ELR (cell line): ENCODE measurements around the gene CHST15.
"Not testable (repeated sequence)": the region's sequence is repeated elsewhere in the genome, so short reads cannot be mapped to it uniquely, and the experiment has no call there.

ENCODE experiments used
- DNase-seq: peaks from one replicate; pipeline ENCODE4 v3.0.0-alpha.2; 2015; ENCODE audit warnings: low read depth

The CHST15 gene

DNA sequence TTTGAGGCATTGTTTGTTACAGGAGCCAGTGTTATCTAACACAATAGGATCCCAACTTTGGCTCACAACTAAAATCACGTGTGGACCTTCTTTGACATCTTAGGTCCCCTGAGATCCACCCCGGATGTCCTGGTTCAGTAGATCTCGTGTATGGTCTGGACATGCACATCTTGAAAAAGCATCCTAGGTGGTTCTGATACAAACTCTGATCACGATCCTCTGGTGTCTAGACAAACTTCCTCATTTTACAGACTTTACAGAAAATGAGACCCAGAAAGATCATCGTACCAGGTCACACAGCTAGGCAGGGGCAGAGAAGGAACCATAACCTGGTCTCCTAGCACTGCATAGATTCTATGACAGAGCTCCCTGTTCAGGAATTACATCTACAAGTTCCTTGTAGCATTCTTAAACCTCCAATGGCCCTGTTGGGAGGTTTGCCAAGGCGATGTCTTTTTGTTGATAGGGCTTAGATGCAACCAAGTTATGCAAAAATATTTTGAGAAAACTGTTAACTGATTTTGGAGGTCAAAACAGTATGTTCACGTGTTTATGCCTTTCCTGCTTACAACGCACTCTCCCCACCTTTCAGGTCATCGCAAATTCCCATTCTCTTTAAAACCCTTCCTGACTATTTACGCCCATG is 30.8 kb upstream of the CHST15 start:
- DNase-seq: no peak

DNA sequence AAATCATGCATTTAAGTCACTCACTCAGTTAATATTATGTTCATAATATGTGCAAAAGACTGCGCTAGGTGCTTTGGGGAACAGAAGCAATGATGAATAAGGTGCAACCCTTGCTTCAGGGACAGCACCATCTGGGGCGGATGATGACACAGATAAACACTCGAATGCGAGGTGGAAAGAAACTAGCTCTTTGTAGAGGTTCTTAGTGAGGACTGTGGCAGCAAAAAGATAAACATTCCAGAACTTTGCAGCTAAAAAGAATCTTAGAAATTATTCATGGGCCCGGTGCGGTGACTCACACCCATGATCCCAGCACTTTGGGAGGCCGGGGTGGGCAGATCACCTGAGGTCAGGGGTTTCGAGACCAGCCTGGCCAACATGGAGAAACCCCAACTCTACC is 29.8 kb upstream of the CHST15 start:
- DNase-seq: peak; percentile 48

GRCh38 chr10:124122211-124122610 is 28.8 kb upstream of the CHST15 start:
- no peak for DNase-seq

DNA sequence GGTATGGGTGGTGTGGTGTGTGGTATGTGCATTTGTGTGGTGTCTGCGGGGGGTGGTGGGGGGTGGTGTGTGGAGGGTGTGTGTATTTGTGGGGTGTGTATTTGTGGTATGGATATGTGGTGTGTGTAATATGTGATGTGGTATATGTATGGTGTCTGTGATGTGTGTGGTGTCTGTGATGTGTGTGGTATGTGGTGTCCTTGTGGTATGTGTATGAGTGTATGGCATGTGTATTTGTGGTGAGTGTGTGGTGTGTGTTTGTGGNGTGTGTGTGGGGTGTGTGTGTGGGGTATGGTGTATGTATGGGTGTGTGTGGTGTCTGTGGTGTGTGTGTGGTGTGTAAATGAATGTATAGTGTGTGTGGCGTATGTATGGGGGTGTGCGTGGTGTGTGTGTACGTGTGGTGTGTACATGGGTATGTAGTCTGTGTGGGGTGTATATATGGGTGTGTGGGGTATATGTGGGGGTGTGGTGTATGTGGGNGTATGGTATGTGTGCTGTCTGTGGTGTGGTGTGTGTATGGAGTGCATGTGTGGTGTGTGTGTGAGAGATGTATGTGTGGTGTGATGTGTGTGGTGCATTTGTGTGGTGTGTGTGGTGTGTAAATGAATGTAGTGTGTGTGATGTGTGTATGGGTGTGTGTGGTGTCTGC is 27.1 kb upstream of the CHST15 start:
- DNase-seq: no peak

- no peak for DNase-seq
Measured at GRCh38 chr10:124119946-124120345, 26.5 kb upstream of the CHST15 start.

DNA sequence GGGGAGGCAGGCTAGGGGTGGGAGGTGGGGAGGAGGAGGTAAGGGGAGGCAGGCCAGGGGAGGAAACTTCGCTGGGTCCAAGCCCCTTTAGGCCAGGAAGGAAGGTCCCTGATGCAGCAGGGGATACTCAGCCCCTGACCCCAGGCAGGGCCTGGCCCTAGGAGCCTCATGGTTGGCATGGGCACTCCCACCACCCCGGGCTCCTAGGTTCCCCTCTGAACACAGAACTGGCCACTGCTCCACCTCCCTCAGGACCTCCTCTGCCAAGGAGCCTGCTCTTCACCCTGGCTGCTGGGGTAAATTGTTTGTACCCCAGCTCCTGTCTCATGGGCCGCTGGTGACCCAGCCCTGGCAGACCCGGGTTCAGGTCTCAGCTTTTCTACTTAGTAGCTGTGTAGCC is 25.8 kb upstream of the CHST15 start:
- no peak for DNase-seq

- no peak for DNase-seq
Measured at GRCh38 chr10:124117833-124118232, 24.4 kb upstream of the CHST15 start.

DNA sequence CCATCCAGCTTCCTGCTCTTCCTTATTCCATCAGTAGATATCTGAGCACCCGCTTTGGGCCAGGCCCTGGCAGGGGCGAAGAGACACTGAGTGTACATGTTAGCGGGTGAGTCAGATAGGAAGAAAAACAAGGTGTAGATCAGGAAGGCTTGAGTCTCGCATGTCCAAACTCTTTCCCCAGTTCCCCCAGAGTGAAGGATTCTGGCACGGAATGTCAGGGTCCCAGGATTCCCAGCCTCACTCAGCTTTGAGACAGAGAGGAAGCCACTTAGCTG is 24.1 kb upstream of the CHST15 start:
- DNase-seq: no peak

DNA sequence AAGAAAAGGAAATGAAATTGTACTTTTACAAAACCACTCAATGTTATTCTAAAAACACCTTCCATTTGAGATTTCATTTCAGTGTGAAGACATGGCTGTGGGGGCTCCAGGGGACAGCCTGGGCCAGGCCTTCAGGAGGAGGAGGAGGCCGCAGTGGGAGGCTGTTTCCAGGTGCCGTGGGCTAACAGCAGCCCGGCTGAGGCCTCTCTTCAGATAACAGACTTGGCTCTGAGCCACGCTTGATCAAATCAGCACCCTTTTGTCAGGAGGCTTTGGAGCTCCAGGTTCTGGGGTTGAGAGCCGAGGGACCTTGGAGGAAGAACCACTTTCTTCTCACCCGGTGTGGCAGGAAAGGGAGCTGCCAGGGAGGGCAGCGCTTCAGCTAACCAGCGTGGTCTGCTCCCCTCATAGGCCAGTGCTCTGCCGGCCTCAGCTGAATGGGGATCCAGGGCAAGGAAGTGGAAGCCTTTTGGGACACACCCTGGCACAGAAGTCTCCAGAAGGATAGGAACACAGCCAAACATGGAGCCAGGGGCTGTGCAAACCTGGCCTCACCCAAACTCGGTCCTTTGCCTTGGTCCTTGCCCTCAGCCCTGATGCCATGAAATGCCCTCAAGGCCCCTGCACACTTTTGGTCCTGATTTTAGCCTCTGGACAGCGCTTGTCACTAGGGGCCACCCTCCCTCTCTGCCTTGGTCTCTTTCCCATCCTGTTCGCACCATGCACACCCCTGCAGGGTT is 23.5 kb upstream of the CHST15 start:
- no peak for DNase-seq

GRCh38 chr10:124114696-124115095 is 21.3 kb upstream of the CHST15 start:
- no peak for DNase-seq

DNA sequence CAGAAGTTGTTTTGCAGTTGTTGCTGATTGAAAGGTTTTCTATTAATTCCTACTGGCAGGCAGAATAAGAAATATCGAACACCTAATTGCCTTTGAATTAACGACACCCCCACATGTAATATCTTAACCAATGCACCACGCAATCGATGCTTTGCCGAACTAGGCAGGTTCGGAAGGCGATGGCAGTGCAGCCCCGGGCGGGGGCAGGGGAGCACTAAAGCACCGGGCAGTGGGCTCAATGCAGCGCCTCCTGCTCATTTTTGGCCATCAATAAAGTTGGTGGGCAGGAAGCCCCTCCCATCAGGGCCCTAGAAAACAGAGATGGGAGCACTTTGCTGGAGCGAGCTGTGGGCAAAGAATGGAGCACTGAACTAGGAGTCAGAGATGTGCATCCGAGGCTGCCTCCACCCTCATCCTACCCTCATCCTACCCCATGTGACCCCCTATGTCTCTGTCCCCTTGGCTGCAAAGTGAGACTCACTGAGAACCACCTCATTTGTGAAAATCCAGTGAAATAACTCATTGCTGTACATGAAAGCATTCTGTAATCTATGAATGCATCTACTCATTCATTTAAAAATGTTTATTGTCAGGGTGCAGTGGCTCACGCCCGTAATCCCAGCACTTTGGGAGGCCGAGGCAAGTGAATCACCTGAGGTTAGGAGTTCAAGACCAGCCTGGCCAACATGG is 19.6 kb upstream of the CHST15 start:
- no peak for DNase-seq

DNA sequence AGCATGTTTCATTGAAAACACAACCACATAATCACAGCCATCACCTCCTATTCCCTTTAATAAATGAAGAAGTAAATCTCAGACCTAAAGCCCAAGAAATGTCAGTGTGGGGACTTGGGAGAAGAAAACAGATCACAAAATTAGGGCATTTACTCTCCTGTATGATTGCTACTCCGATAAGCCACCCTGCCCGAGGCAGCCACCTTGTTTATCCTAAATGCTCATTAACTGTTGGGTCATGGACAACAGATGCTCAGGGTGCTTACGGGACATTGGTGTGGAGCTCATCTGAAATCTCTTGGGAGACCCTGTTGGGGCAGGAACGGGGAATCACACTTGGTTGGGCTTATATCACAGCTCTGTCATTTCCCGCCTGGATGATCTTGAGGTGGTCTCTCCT is 17.5 kb upstream of the CHST15 start:
- DNase-seq: no peak

- no peak for DNase-seq
Measured at GRCh38 chr10:124109261-124109660, 15.9 kb upstream of the CHST15 start.

DNA sequence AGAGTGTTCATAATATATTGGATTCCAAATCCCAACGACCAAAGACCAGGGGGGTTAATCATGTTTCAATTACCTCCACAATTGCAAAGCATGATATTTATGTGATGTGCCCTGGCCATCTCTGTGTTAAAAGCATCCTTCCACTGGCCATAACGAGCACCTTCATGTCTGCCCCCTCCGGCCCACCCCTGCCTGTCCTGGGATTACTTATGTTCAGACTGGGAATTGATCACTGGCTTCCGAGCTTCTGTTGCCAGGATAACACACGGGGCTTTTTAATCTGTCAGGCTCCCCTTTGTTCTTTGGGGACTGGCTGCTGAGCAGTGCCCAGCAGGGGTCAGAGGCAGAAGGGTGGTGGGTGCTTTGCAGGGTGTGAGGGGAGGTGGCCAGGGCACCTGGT is 13.7 kb upstream of the CHST15 start:
- DNase-seq: no peak

DNA sequence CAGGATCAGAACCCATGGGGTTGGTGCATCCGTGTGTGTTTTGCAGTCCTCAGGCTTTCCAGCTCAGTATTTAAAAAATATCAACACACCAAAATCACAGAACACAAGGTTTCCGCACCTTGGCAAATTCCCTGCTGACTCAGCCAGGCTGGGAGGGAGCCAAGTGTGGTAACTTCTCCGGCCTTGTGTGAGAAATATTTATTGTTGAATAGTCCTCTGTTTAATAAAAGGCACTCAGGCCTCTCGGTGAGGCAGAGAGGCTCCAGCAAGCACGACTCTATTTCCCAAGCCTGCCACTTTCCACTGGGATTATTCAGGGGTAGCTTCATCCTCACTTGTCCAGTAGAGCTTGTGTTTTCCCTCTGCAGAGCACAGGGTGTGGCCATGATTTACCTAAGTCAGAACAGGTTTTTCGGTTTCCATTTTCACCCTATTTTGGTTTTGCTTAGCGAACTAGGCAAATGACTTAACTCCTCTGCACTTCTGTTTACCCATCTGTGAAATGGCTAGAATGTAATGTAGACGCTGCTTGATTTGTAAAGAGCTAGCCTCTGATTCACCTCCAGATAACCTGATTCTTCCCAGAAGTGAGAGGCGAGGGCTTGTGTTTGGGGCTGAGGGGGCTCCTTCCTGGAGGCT is 13.0 kb upstream of the CHST15 start:
- peak; percentile 56 for DNase-seq

GRCh38 chr10:124105594-124105993 is 12.2 kb upstream of the CHST15 start:
- no peak for DNase-seq

GRCh38 chr10:124105045-124105444 is 11.6 kb upstream of the CHST15 start:
- no peak for DNase-seq

GRCh38 chr10:124104011-124104627 is 10.7 kb upstream of the CHST15 start:
- no peak for DNase-seq

GRCh38 chr10:124101351-124101750 is 8.0 kb upstream of the CHST15 start:
- no peak for DNase-seq

- not testable (repeated sequence) for DNase-seq
Measured at GRCh38 chr10:124100651-124101050, 7.3 kb upstream of the CHST15 start.

- no peak for DNase-seq
Measured at GRCh38 chr10:124100124-124100523, 6.7 kb upstream of the CHST15 start.

GRCh38 chr10:124099604-124100003 is 6.2 kb upstream of the CHST15 start:
- no peak for DNase-seq
